Mesodermal cell (in vitro differentiated cells): Measurements from ENCODE around the gene CGB7.
A peak's percentile ranks its signal among the peaks of the same experiment; 100 is the strongest.
"Not testable (repeated sequence)": the region's sequence is repeated elsewhere in the genome, so short reads cannot be mapped to it uniquely, and the experiment has no call there.

ENCODE experiments used
- H3K27ac ChIP-seq: 2 replicates; pipeline ENCODE4 v1.7.0; 2013; ENCODE audit warnings: mild to moderate bottlenecking, low read depth, low read length, moderate library complexity; ENCODE audit not compliant: severe bottlenecking
- H3K36me3 ChIP-seq: 2 replicates; pipeline ENCODE4 v1.7.1; 2013; ENCODE audit warnings: mild to moderate bottlenecking, low read length, moderate library complexity; ENCODE audit not compliant: control insufficient read depth, insufficient read depth
- H3K4me1 ChIP-seq: one replicate; pipeline ENCODE4 v1.7.1; 2013; ENCODE audit warnings: mild to moderate bottlenecking, low read length; ENCODE audit not compliant: insufficient read depth, control insufficient read depth, poor library complexity, severe bottlenecking
- H3K4me3 ChIP-seq: 2 replicates; pipeline ENCODE4 v1.7.0; 2013; ENCODE audit warnings: low read length, control low read depth, mild to moderate bottlenecking; ENCODE audit not compliant: insufficient read depth, poor library complexity, severe bottlenecking; ENCODE audit errors: extremely low read depth
- H3K9me3 ChIP-seq: 2 replicates; pipeline ENCODE4 v1.7.1; 2013; ENCODE audit warnings: mild to moderate bottlenecking, low read length, moderate library complexity; ENCODE audit not compliant: control insufficient read depth
- WGBS, 2 experiments: methylation state at CpG; one replicate each; pipeline ENCODE4 v1.1.5; 2013; ENCODE audit warnings: missing lambda C conversion rate in 2 of 2; ENCODE audit not compliant: insufficient coverage in 2 of 2; 5-methylcytosine and 5-hydroxymethylcytosine counted together

The CGB7 gene

GRCh38 chr19:49092686-49093085 lies 35.1 kb upstream of the CGB7 start:
- H3K4me1 ChIP-seq: peaks cover 12% of the 10 kb centered on the region
- H3K4me3 ChIP-seq: no peak overlapping the region
- H3K36me3 ChIP-seq: peaks cover 87% of the 10 kb centered on the region
- H3K27ac ChIP-seq: no peak overlapping the region
- WGBS, 2 experiments: 92 to 99% methylated on average over 6 of the region's 6 CpGs
- H3K9me3 ChIP-seq: no peaks in the 10 kb centered on the region

GRCh38 chr19:49091391-49092038 lies 34.0 kb upstream of the CGB7 start:
- Histone ChIP-seq H3K9me3 (no peaks in the 10 kb centered on the region), H3K4me1 (peaks cover 12% of the 10 kb centered on the region), H3K36me3 (peaks cover 93% of the 10 kb centered on the region), H3K4me3 (no peak overlapping the region), H3K27ac (no peak overlapping the region)
- WGBS, 2 experiments: 98% methylated on average over 14 to 16 of the region's 17 CpGs

GRCh38 chr19:49086296-49086695 lies 28.7 kb upstream of the CGB7 start:
- H3K4me3 ChIP-seq: peak overlapping the region; percentile 87
- 51 to 67% methylated on average over 9 to 11 of the region's 11 CpGs for WGBS, 2 experiments
- no peak overlapping the region for H3K27ac ChIP-seq
- H3K36me3 ChIP-seq: peaks cover 48% of the 10 kb centered on the region
- peaks cover 7% of the 10 kb centered on the region for H3K4me1 ChIP-seq
- H3K9me3 ChIP-seq: no peaks in the 10 kb centered on the region

DNA sequence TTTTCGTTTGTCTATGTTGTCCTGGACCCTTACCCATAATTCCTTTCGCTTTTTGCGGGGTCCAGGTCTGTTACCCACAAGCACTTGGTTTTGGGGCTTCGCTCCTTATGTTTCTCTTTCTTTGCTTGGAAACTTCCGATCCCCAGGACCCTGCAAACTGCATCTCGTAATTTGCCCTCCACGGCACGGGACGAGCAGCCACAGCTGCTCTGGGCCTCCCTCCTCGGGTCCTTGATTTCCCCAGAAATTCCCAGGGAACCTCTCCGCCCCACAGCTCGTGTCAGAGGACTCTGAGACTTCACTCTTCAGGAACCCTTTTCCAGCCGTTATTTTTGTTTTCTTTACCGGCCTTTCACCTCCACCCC lies 28.3 kb upstream of the CGB7 start:
- H3K9me3 ChIP-seq: no peaks in the 10 kb centered on the region
- peaks cover 7% of the 10 kb centered on the region for H3K4me1 ChIP-seq
- 1 to 4% methylated on average over 12 to 14 of the region's 14 CpGs for whole genome bisulfite sequencing, 2 experiments
- peak overlapping the region; percentile 87 for H3K4me3 ChIP-seq
- peaks cover 44% of the 10 kb centered on the region for H3K36me3 ChIP-seq
- H3K27ac ChIP-seq: peak overlapping the region; percentile 82

DNA sequence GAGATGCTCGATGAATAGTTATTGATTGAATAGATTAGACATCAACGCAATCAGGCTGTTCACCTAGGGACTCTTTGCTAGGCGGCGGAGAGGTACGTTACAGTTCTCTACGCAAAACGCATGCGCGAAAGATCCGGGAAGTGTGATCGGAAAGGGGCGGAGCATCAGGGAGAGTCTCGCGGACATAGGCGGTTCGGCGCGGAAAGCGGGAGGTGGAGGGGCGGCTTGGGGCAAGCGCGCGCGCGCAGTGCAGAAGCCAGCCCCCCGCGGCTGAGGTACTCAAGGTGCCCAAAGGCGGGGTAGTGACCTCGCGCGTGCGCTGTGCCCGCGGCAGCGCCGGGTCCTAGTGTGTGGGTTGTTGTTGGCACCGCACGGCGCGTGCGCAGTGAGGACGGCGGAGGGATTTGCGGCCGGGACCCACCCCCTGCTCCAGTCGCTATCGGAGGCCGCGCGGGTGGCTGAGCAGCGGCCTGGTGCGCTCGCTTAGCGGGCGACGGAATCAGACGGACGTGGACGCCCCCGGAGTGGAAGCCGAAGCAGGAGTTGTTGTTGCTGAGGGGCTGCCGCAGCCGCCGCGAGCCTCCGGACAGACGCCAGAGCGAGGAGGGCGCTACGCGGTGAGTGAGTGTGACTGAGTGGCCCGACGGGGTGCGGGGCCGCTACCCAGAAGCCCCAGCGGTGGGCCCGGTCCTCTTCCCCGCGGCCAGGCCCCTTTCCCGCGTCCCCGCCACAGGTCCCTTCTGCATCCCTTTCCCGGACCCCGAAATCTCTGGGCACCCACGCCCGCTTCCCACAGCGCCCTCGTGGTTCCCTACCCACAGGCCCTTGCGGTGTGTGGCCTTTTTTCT lies 27.7 kb upstream of the CGB7 start, which contains the start of gene SNRNP70:
Gene SNRNP70, plus strand, starts transcription at position 432 of the 848 bp plus-strand sequence. CDS start 964 bp downstream, outside the sequence.
- H3K4me3 ChIP-seq: peak within 1 kb of the TSS; percentile 87
- H3K27ac ChIP-seq: peak within 1 kb of the TSS; percentile 82
- WGBS, 2 experiments: 0 to 1% methylated on average over 61 to 84 of the region's 89 CpGs
- peaks cover 38% of the 10 kb centered on the region for H3K36me3 ChIP-seq
- H3K9me3 ChIP-seq: no peaks in the 10 kb centered on the region
- H3K4me1 ChIP-seq: peaks cover 7% of the 10 kb centered on the region

- peaks cover 2% of the 10 kb centered on the region for H3K4me1 ChIP-seq
- H3K36me3 ChIP-seq: peaks cover 30% of the 10 kb centered on the region
- H3K4me3 ChIP-seq: peak overlapping the region; percentile 87
- no peaks in the 10 kb centered on the region for H3K9me3 ChIP-seq
- H3K27ac ChIP-seq: peak overlapping the region; percentile 10
- WGBS, 2 experiments: 90 to 93% methylated on average over 18 to 24 of the region's 26 CpGs
Measured at GRCh38 chr19:49084206-49085019, 26.9 kb upstream of the CGB7 start.

- Histone ChIP-seq H3K4me3 (no peak overlapping the region), H3K27ac (no peak overlapping the region), H3K9me3 (no peaks in the 10 kb centered on the region), H3K36me3 (peaks cover under 1% of the 10 kb centered on the region), H3K4me1 (no peaks in the 10 kb centered on the region)
- WGBS, 2 experiments: 81 to 100% methylated on average over 1 of the region's 1 CpG
Measured at GRCh38 chr19:49081273-49081672, 23.7 kb upstream of the CGB7 start.

- Histone ChIP-seq H3K4me3 (no peak overlapping the region), H3K36me3 (no peaks in the 10 kb centered on the region), H3K27ac (no peak overlapping the region), H3K4me1 (no peaks in the 10 kb centered on the region), H3K9me3 (no peaks in the 10 kb centered on the region)
- WGBS, 2 experiments: no CpG with 5 or more reads among the region's 4 CpGs
Measured at GRCh38 chr19:49080392-49080791, 22.8 kb upstream of the CGB7 start.

GRCh38 chr19:49074869-49075268 lies 17.3 kb upstream of the CGB7 start:
- not testable (repeated sequence) for H3K36me3 ChIP-seq, H3K4me1 ChIP-seq, H3K4me3 ChIP-seq, H3K27ac ChIP-seq, H3K9me3 ChIP-seq
- WGBS, 2 experiments: 31 to 35% methylated on average over 5 to 6 of the region's 9 CpGs

DNA sequence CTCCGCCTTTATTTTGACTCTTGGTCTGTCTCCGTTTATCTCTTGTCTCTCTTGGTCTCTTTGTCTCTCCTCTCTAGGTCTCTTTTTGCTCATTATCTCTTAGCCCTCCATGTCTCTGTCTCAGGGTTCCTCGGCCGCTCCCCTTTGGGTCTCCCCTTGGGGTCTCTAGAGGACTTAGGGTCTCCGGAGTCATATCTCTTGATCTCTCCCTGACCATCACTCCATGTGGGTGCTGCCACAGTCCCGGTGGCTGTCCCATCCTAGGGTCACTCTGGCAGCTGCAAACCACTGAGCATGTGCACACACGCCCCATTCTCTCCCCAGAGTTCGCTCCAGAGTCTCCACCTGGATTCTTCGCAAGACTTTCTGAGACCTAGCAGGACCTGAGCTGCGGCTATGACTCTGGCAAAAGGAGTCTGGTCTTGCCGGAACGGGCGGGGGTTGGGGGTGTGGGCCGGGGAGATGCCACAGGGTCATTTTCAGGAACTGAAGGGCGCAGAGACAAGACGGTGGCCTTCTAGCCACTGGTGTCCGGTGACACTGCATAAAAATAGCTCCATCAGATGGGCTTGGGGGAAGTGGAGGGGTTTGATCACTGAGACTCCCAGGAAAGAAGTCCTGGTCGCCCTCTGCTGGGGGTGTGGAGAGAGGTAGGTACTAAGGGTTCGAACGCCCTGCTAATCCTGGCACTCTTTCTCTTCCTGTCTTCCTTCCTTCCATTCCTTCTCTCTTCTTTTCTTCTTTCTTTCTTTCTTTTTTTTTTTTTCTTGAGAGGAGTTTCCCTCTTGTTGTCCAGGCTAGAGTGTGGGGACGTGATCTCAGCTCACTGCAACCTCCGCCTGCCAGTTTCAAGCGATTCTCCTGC lies 16.2 kb upstream of the CGB7 start:
- 74 to 78% methylated on average over 12 to 18 of the region's 23 CpGs for WGBS, 2 experiments
- Histone ChIP-seq H3K9me3 (no peaks in the 10 kb centered on the region), H3K36me3 (no peaks in the 10 kb centered on the region), H3K4me1 (no peaks in the 10 kb centered on the region), H3K27ac (no peak overlapping the region), H3K4me3 (no peak overlapping the region)
